Ovary (tissue), 3 donors: ENCODE data around the gene ARHGEF11.

Experiments
- CTCF ChIP-seq, 3 donors: fragments of 450-650 bp in 2 of 3; fragments of 200-600 bp in 1 of 3; IDR thresholded peaks; one replicate each; pipeline versions ENCODE4 v1.5.1 to v1.8.0; 2016 to 2022; ENCODE audit warnings: antibody characterized with exemption in 3 of 3, mild to moderate bottlenecking in 1 of 3
- EP300 ChIP-seq: sonication (generic); formaldehyde crosslinking; IDR thresholded peaks from one replicate; pipeline ENCODE4 v1.6.1; 2017; ENCODE audit warnings: antibody characterized with exemption
- POLR2A ChIP-seq: fragments of 450-650 bp; IDR thresholded peaks from one replicate; pipeline ENCODE4 v1.6.1; 2017; ENCODE audit warnings: antibody characterized with exemption, mild to moderate bottlenecking, moderate library complexity
- donor health status: DM: no; HTN: no; CAD: no.

GRCh38 chr1:157000686-157001085, 44.9 kb downstream of the ARHGEF11 start:
- TF ChIP-seq CTCF (IDR thresholded peaks at IDR 0.05) (no peak), EP300 (no peak), POLR2A (no peak)
